Epidermal melanocyte (primary cell): ENCODE data around the gene CDH18.

ENCODE experiments used
- DNase-seq: peaks from one replicate; pipeline ENCODE4 v3.0.0; 2011; ENCODE audit warnings: low spot score; ENCODE audit not compliant: insufficient read length

Gene CDH18

GRCh38 chr5:19488786-19489185 is 499.2 kb downstream of the CDH18 start:
- DNase-seq, result no peak

- no peak for DNase-seq
Observed at GRCh38 chr5:19487480-19487879, 500.5 kb downstream of the CDH18 start.

- no peak for DNase-seq
Observed at GRCh38 chr5:19479562-19479961, 508.4 kb downstream of the CDH18 start.

GRCh38 chr5:19462019-19462418 is 526.0 kb downstream of the CDH18 start:
- DNase-seq, result no peak

- no peak for DNase-seq
Observed at GRCh38 chr5:19424506-19424905, 563.5 kb downstream of the CDH18 start.
